Measurements from ENCODE around the gene COL15A1.

COL15A1 gene

DNA sequence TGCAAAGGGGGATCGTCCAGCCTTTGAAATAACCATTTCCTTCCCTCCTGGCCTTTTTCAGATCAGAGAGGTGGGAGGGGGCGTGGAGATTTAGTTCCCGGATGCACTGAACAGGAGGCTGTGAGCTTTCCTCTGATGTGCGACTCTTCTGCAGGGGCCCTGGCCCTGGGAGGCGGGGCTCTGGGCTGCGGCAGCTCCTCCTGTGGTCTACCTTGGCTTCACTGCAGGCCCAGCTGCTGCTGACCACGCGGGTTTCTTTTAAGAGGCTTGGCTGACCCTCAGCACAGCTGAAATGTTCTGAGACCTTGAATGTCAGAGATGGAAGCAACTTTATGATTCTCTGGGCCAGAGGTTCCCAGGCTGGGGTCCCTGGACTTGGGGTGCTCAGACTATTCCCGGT is 27.0 kb upstream of the COL15A1 start:
- no peak for DNase-seq

DNA sequence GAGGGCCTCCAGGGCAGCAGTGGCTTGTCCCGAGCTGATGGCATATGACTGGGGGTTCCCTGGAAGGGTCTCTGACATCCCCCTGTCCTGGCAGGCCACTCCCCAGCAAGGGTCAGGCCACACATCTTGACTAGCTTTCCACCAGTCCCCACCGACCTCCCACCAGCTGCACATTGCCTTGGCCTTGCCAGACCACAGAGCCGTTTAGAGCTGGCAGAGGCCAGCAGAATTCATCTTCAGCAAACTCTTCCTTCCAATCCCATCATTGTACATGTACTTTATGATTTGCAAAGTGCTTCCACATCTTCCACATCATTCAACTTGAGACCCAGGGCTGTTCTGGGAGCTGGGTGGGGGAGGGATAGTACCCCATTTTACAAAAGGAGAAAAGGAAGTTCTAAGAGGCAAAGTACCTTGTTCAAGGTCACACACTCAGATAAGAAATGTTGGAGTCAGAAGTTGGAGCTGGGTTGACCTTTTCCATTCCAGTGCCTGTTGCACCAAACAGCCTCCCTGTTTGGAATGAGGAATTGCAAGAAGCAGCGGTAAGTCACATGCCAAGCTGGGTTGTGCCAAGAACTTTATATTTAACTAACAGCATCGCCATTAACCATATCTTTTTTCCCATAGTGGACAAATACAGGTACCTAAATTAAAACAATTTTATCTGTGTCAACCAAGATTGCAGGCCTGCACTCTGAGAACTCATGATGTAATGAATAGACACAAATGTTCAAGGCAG is 25.8 kb upstream of the COL15A1 start:
- DNase-seq, result no peak

DNA sequence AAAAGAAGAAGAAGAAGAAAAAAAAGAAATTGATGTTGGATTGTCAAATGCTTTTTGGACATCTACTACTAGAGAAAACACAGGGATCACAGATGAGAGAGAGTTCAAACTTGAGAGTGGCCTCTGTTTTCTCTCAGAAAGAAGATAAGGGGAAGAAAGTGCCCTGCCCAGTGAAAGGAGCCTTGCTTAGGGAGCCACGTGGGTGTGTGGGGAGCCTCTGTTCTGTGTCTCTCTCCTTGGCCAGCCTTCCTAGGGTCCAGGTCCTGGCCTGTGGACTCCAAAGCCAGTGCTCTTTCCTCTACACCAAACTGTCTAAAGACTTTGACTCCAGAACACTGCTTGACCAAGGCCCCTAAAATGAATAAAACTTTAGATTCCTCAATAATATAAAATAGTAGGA is 22.0 kb upstream of the COL15A1 start:
- DNase-seq, result no peak

DNA sequence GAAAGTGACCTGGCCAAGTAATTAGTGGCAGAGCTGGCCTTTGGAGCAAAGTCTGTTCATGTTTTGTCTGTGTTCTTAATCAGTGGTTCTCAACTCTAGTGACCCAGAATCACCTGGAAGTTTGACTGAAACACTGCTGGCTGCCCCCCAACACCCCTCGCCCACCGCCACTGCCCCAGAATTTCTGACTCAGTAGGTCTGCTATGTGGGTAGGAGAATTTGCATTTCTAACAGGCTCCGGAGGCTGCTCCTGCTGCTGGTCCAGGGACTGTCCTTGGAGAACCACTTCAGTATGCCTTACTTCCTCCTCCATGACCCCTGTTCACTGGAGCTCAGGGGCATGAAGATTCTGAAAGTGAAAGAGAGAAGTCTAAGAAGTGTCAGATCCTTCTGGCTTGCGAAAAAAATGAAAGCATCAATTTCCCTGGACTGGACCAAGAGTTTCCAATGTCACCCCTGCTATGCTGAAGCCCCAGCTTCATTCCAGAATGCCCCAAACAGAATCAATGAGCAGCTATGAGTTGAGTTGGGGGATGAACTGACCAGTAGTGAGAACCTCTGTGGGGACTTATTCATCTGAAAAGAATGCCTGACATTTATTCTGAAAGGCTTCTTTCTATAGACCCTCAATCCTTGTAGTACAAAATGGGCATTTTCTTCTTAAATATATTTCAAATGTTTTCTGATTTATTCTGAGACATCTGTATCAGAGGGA is 20.8 kb upstream of the COL15A1 start:
- no peak for DNase-seq

DNA sequence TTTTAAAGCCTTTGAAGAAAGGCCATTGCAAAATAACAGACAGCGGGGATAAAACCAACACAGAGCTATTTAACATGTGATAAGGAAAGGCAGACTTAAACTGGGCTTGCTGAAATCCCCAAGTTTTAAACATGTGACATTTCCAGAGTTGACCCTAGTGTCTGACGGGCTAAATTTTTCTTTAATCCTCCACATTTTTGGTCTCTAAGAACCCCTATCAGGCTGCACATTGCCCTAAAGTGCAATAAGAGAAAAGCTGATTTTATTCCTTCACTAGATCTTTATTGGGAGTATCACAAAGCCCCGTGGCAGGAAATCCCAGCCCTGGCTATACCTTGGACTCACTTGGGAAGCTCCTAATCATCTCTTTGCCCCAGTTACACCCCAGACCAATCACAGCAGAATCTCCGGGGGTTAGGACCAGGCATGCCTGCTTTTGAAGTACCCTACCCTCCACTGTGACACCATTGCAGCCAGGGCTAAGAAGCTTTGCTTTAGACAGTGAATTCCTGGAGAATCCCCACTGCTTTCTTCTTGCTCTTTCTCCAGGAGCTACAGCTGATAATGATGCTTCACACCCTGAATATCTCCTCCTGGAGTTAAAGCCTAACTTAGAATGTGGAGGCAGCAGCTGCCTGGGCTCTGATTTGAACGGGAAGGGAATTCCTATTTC is 20.1 kb upstream of the COL15A1 start:
- DNase-seq, result no peak

DNA sequence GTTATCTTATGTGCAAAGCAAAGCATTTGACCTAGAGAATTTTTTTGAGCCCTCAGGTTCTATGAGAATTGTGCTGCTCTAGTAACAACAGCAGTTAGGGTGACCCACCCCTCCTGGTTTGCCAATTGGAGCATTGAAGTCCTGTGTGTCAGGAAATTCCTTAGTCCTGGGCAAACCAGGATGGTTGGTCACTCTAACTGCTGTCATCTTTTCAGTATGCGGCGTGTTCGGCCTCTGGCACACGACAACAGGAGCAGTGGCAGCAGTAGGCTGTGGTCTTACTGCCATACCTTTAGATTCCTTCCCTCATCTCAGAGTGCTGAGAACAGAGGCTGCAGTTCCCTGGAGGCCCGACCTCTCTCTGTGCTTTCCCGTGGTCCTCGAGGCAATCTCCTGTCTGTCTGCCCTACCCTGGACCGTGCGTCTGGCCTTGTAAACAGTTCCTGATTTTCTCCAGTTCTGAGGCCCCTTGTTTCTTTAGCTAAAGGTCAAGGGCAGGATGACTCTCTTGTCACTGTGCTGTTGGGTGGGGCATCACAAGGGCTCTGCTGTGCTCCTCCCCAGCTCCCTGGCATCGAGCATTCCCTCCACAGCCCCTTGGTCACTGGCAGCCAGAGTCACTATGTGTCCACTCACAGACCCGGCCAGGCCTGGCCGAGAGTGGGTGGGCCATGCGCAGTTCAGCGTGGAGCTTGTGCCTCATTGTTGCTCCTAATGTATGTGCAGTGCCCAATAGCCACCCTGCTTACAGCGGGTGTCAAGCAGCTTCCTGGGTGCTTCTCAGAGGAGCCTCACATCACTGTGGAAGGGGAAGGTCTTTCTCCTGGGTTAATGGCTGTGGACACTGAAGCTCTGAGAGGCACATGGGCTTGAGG is 18.5 kb upstream of the COL15A1 start:
- DNase-seq, result no peak

DNA sequence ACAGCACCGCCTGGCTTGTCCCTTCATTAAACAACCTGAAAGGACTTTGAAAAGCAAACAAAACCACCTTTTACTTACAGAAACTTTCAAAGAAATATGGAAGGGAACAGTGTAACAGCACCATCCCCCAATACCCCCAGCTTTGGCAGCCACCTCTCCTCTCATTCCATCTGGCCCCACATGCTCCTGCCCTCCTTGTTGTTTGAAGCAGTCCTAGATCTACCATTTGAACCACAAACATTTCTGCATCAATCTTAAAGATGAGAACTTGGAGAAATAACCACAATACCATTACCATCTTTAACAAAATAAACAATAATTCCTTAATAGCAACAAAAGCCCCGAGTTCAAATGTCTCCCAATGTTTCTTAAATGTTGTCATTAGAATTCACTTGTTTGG is 17.8 kb upstream of the COL15A1 start:
- DNase-seq, result no peak

DNA sequence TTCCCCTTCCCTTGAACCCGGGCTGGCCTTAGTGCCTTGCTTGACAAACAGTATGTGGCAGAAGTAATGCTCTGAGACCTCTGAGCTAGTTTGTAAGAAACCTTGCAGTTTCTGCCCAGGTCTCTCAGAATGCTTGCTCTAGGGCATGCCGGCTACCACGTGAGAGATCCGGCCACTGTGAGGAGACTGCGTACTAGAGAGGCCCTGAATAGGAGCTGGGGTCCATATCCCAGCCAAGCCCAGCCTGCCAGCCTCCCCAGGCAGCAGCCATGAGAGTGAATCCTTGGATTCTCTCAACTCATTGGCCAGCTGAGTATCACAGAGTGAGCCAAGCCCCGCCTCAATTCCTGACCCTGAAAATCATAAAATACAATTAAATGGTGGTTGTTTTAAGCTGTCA is 16.0 kb upstream of the COL15A1 start:
- DNase-seq, result no peak

DNA sequence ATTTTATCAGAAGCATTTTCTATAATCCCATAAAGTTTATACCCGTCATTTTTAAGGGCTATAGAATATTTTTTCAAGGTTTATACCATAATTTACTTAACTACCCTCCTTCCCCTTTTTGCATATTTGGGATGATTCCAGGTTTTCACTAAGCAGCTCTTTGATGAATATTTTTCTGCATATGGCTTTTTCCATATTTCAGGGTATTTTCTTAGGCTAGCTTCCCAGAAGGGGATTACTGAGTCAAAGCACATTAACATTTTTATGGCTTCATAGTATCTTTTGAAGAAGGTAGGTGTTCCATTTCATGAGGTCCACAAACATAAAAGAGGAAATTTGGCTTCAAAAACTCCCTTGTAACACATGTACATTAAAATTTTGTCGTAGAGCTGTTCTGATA is 14.6 kb upstream of the COL15A1 start:
- no peak for DNase-seq

DNA sequence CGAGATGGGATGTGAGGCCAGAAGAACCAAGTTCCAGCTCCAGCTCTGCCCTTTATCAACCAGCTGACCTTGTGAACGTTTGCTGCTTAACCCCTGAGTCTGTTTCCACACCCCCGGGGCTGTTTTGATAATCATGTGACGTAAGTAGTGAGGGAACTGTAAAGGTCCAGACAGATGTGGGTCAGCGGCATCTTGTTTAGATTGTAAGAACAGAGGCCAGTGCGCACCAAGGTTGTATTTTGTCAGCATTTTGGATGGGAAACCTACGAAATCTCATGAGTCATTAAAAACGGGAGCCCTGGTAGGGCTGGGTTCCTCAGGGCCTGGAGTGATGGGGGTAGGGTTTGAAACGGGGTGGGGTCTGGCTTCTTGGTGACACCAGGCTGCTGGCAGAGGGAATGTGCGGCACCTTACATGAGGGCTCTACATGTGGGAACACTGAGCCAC is 13.8 kb upstream of the COL15A1 start:
- DNase-seq, result no peak

DNA sequence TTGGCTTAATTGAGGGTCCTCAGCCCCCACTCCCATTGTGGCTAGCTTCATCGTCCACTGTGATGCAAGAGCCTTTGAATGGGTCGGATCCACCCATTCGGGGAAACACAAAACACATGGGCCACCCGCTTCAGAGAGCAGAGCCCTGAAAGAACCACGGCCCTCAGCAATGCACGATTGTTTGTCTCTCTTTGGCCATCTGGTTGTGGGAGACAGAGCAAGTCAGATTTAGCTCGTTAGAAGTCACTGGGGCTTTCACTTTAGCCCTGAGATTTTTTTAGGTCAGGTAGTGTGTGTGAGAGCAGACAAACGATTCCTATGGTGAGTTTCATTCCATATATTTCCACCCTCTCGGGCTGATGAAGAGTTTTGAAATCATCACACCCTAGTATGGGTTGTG is 12.9 kb upstream of the COL15A1 start:
- DNase-seq, result no peak

DNA sequence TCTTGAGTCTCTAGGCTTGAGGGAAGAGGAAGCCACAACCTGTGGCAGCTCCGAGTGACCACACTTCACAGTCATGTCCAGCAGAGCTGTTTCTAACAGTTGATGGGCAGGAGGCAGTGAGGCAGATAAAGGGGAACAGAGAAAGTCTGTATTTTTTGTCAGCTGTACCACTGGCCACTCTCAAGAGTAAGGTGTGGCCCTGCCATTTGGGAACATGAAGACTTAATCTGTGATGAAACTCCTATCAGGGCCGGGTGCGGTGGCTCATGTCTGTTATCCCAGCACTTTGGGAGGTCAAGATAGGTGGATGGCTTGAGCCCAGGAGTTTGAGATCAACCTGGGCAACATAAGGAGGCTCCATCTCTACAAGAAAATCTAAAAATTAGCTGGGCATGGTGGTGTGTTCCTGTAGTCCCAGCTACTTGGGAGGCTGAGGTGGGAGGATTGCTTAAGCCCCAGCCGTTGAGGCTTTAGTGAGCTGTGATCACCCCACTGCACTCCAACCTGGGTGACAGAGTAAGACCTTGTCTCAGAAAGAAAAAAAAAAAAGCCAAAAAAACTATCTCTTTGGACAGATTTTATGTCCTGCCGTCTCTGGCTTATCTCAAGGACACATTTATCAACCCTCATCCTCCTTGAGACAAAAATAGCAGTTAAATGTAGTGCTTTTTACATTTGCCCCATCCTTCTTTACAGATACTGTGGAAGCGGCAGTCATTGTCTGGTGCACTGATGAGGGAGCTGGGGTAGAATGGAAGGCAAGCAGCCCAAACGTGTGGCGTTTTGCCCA is 11.9 kb upstream of the COL15A1 start:
- DNase-seq, result no peak

DNA sequence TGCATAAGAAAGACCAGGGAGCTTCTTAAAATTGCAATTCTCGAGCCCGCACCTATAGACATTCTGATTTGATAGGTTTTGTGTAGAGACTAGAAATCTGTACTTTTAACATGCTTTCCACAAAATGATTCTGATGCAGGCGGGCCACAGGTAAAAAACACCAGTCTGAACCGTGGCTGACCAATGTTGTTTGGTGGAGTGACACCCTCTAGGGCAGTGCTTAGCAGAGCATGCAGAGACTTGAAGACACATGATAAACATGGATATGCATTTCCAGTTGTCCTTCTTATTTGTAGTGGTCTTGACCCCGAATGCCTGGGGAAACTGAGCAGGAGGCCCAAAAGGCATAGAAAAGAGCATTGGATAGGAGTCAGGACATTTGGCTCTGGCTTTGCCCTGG is 10.5 kb upstream of the COL15A1 start:
- no peak for DNase-seq

DNA sequence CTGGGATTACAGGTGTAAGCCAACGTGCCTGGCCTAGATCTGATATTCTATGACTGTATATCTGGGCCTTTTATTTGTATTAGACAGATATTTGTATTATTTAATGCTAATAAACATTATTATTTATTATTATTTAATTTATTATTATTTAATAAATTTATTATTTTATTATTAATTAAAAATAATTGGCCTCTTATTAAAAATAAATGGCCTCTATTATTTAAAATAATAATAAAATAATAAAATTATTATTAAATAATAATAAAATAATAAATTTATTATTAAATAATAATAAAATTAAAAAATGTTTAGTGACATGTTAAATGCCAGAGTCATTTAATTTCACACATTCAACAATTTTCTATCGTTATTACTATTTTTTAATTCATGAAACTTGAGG is 9.8 kb upstream of the COL15A1 start:
- no peak for DNase-seq

DNA sequence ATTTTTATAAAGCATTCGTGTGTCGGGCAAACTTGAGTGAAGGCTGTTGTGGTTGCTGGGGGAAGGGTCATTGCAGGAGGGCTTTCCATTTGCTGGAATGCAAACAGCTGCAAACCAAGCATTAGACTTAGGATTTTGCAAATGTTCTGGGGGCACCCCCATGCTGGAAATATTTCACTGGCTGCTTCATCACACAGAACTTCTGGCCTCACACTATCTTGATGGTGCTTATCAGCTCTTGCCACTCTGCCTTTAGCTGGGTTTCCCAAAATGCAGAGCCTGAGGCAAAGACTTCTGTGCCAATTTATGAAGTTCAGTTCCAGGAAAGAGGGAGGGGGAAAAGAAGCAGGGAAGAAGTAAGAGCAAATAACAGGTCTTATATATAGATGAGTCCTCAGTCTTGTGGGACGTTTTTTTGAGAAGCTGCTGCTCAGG is 8.6 kb upstream of the COL15A1 start:
- DNase-seq, result no peak

DNA sequence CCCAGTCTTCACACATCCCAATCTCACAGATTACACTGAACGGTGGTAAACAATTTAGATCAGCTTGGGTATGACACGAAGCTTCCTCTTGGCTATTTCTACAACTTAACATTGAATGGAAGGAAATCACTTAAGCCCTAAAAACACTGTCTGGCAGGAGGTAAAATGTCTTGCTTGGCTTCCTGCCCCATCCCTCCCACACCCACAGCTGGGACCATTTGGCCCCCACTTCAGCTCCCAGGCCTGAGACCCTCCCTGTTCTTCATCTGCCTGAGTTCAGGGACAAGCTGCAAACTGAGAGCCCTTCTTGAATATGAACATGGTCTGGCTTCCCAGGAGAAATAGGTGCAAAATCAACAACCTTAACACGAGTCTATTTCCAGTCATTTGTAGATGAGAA is 3.4 kb upstream of the COL15A1 start:
- no peak for DNase-seq

DNA sequence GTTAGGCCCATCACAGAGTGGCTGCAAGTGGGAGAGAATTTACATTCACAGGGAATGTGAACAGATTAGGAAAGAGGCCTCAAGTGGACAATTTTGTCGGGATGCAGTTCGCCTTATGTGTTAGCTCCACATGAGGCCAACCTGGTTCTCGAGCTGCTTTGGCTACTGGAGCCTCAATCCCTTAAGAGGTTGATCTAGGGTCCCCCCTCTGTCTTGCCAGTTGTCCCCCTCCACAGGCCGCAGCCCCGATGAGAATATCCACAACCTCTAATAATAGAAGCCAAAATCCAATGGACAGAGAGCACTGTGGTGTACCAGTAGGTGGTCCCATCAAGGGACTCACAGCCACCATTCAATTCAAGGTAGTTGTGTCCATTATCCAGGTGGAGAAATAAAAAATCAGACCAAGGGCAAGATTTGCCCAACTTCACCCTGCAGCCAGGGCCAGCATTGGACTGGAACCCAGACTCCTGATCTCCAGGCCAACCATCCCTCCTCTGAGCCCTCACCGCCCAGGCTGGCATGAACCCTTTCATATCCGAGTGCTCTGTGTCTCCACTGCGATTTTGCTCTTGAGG is 1.7 kb upstream of the COL15A1 start:
- no peak for DNase-seq

DNA sequence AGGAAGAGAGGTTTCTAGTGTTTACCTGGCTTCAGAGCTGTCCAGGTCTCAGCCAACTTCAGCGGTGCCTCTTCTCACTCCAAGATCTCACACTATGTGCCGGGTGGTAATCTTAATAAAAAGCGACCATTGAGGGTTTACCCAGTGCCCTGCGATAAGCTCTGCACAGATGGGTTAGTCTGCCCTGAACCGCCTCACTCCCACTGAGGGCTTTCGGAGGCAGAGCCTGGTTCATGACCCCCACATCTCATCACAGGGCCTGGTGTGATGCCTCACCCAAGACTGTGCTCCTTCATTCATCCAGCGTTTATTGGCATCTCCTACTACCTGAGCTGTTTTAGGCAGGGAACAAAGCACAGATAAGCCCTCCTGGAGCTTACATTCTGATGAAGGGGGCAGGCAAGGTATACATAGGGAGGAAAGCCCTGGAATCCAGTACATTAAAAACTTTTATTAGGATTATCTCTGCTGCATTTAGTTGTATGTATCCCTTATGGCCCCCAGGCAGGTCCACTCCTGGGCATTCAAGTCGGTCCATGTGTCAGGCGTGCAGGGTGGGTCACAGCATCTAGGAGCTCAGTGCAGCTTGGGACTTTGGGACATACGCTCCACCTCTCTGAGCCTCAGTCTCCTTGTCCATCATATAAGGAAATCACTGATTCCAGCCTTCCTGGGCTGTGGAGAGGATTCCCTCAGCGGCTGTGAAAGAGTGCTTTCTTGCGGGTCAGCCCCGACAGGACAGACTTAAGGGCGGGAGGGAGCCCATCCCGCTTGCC is 613 bp upstream of the COL15A1 start:
- no peak for DNase-seq

DNA sequence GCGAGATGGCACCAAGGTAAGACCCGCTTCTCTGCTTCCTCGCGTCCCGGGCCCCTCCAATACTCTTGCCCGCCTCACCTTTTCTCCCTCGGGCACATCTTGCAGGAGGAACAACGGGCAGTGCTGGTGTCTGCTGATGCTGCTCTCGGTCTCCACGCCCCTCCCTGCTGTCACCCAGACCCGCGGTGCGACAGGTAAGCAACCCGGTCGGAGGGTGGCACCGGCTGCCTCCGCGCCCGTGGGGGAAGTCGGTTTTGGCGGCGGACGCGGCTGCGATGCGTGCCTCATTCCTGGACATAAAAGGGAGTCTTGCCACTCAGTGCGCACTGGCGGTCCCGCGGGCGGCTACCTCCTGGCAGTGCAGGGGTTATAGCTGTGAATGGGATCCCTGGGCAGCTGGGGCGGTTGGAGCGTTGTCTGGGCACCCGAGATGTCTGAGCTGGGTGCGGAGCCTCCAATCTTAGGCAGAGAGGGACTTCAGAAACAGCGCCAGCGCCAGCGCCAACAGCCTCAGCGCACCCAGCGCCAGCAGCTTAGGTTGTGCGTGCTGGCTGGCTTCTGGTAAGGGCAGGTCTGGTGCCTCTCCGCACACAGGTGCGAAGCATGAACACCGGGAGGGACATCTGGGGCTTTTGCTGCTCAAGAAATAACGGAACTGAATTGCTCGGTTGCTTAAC is 488 bp downstream of the COL15A1 start:
- peak in 6 of 51 donors; percentile 3 to 40 (median 8) for DNase-seq
